Measurements from ENCODE around the gene VSNL1.

- TF ChIP-seq POLR2A (IDR thresholded peaks at IDR 0.05) = no peak
- TF ChIP-seq CTCF (IDR thresholded peaks at IDR 0.05) = no peak
Measured at GRCh38 chr2:17644997-17645720, 104.7 kb downstream of the VSNL1 start.
